Heart right ventricle (tissue), 16 donors: ENCODE results near the gene LANCL1. TPM values are rescaled to one million over a fixed set of nuclear protein-coding genes. Genes with fewer than 3 reads are reported as not detected.
"Not testable (repeated sequence)": the region's sequence is repeated elsewhere in the genome, so short reads cannot be mapped to it uniquely, and the experiment has no call there.

Source experiments
- ATAC-seq, 8 donors: fragments of 200-7000 bp; cut with Tn5 transposase; one replicate each; pipeline ENCODE4 v1.9.1; 2020; ENCODE audit warnings: mild to moderate bottlenecking in 8 of 8, moderate library complexity in 8 of 8, moderate number of reproducible peaks in 1 of 8
- DNase-seq, 2 donors: peaks; one replicate each; pipeline ENCODE4 v3.0.0-alpha.2; 2020
- H3K27ac ChIP-seq, 10 donors: fragments of 200-600 bp; sonication (generic) in 2 of 10; one replicate each; pipeline versions ENCODE4 v1.5.0 to v1.8.0; 2020 to 2022; ENCODE audit warnings: mild to moderate bottlenecking in 3 of 10
- H3K27me3 ChIP-seq, 7 donors: fragments of 200-600 bp; one replicate each; pipeline ENCODE4 v1.8.0; 2021 to 2022; ENCODE audit warnings: mild to moderate bottlenecking in 2 of 7
- H3K36me3 ChIP-seq, 9 donors: fragments of 200-600 bp; sonication (generic) in 1 of 9; one replicate each; pipeline versions ENCODE4 v1.5.0 to v1.8.0; 2020 to 2022; ENCODE audit warnings: mild to moderate bottlenecking in 2 of 9
- H3K4me1 ChIP-seq, 9 donors: fragments of 200-600 bp; sonication (generic) in 1 of 9; one replicate each; pipeline versions ENCODE4 v1.5.0 to v1.8.0; 2020 to 2022; ENCODE audit warnings: mild to moderate bottlenecking in 4 of 9
- H3K4me3 ChIP-seq, 10 donors: fragments of 200-600 bp; sonication (generic) in 2 of 10; one replicate each; pipeline versions ENCODE4 v1.5.0 to v1.8.0; 2020 to 2022; ENCODE audit warnings: mild to moderate bottlenecking in 7 of 10, moderate library complexity in 2 of 10
- H3K9me3 ChIP-seq, 11 donors: fragments of 200-600 bp in 10 of 11; sonication (generic) in 2 of 11; one replicate each; pipeline versions ENCODE4 v1.5.0 to v1.8.0; 2013 to 2022; ENCODE audit warnings: mild to moderate bottlenecking in 2 of 11, control low read depth in 1 of 11, moderate library complexity in 1 of 11
- WGBS, 2 donors: extraction: QIAGEN DNeasy Blood & Tissue Kit; methylation state at CpG; one replicate each; pipeline ENCODE4 v1.1.7; 2013; ENCODE audit warnings: inconsistent platforms in 1 of 2; 5-methylcytosine and 5-hydroxymethylcytosine counted together
- intact Hi-C, 10 donors: fragments of 100-400 bp; cut with DNase I; formaldehyde crosslinking; loops; one replicate each; pipeline versions ENCODE4 v1.11.1 to v1.14.2; 2022
- polyA plus RNA-seq, 2 donors: library from polyadenylated mRNA; stranded (reverse); fragments of 200-250 nt; gene quantifications; one replicate each; pipeline ENCODE4 v1.2.3, GENCODE V29; 2013
- total RNA-seq, 10 donors: library from RNA; stranded (reverse); fragmentation: NEBNext Ultra II Directional in 3 of 10; extraction: Animal tissue kit (Norgen Biotek cat#: 25700) in 3 of 10; gene quantifications; one replicate each; pipeline versions ENCODE4 v1.2.1 to v1.2.4, GENCODE V29; 2021 to 2023
- TF ChIP-seq, protein P1 (sequence below), 9 donors: fragments of 200-600 bp; sonication (generic) in 2 of 9; IDR thresholded peaks; one replicate each; pipeline versions ENCODE4 v1.5.0 to v1.8.0; 2021 to 2022; ENCODE audit warnings: antibody characterized with exemption in 9 of 9, mild to moderate bottlenecking in 5 of 9, moderate library complexity in 1 of 9
- donor health status: Arrhythmogenic right ventricular cardiomyopathy.
- donor health status: ischemic (EF 13 %, LVEDD 7.1; RV severe dilation, severe dysfunction).
- donor health status: healthy with polysubstance abuse.
- donor health status: DM: no; HTN: yes; CAD: no.
- donor health status: DM: no; HTN: no; CAD: no.
- donor health status: ischemic (EF 25% LVEDD 6.9; RV normal size, moderate dysfunction).
- donor health status: ischemic (EF 25% LVEDD 5.7; RV mildly dilated, moderate dysfunction).
- donor health status: healthy.
- donor health status: DM: yes; HTN: yes; CAD: no.
- donor health status: Ischemic cardiomyopathy.
- donor health status: ischemic (EF 35%, LVEDD 5.7; RV mildly dilated, moderate dysfunction).
- donor health status: nonischemic (EF 11% LVEDD 7.7; RV severe dilation, severe dysfunction).
- donor health status: DM: yes; HTN: yes; CAD: no.
- donor health status: PGD.
- donor health status: ischemic (EF 29% LVEDD 5.4; RV normal size, mild dysfunction).
- donor health status: nonischemic (EF 23%, LVEDD 6.1; RV moderate dilation, normal function).

Gene LANCL1
- total and polyA plus RNA-seq, 12 donors: 5.9 to 76.1 (median 58.9) TPM

DNA sequence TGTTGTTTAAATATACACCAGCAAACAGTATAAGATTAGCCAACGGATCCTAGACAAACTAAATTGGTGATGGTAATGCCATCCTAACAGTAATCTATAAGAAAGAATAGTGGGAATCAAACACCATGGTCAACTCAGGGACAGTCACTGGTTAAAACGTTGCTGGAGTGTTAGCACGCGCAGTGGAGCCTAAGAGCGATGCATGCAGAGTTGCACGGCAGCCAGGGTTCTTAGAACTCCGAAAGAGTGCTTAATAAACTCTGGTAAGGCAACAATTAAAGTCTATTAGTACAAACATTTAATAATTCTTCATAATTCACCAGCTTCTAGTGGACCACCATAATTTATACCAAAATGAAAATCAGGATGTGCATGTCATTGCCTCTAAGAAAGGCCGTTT, 22.2 kb downstream of the LANCL1 start:
- H3K9me3 ChIP-seq: peaks cover 0 to 13% (median 4%) of the 10 kb centered on the region in 11 donors
- H3K27me3 ChIP-seq: no peaks in the 10 kb centered on the region
- DNase-seq: no peak
- no peak for ATAC-seq
- WGBS, 2 donors: 88 to 93% methylated on average over 8 of the region's 8 CpGs
- no peak overlapping the region for H3K4me3 ChIP-seq
- H3K4me1 ChIP-seq: no peaks in the 10 kb centered on the region
- TF ChIP-seq, protein P1, sequence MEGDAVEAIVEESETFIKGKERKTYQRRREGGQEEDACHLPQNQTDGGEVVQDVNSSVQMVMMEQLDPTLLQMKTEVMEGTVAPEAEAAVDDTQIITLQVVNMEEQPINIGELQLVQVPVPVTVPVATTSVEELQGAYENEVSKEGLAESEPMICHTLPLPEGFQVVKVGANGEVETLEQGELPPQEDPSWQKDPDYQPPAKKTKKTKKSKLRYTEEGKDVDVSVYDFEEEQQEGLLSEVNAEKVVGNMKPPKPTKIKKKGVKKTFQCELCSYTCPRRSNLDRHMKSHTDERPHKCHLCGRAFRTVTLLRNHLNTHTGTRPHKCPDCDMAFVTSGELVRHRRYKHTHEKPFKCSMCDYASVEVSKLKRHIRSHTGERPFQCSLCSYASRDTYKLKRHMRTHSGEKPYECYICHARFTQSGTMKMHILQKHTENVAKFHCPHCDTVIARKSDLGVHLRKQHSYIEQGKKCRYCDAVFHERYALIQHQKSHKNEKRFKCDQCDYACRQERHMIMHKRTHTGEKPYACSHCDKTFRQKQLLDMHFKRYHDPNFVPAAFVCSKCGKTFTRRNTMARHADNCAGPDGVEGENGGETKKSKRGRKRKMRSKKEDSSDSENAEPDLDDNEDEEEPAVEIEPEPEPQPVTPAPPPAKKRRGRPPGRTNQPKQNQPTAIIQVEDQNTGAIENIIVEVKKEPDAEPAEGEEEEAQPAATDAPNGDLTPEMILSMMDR (IDR thresholded peaks at IDR 0.05): no peak
- H3K27ac ChIP-seq: no peak overlapping the region
- peaks cover 0 to 91% (median 29%) of the 10 kb centered on the region in 9 donors for H3K36me3 ChIP-seq
- intact Hi-C loops: no loop called here

DNA sequence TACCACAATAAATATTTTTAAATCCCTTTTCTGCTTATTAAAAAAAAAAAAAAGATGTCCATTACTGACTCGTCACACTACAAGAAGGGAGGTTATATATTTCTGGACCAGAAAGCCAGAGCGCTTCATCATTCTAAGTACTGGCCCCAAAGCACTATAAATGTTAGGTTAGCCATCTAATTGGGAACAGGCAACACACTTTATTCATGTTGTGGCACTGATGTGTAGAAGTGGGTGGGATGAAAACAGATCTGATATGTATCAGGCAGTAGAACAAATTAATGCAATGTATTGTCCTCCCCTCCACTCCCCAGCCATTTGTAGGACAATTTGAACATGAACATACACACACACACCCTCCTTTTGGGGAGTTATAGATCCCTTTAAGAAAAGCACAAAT, 24.4 kb downstream of the LANCL1 start:
- intact Hi-C loops: no loop called here
- TF ChIP-seq, protein P1 (IDR thresholded peaks at IDR 0.05): no peak
- H3K36me3 ChIP-seq: peaks cover 0 to 71% (median 22%) of the 10 kb centered on the region in 9 donors

GRCh38 chr2:210450942-210451341, 25.6 kb downstream of the LANCL1 start:
- H3K27ac ChIP-seq, H3K4me1 ChIP-seq, ATAC-seq, H3K27me3 ChIP-seq, intact Hi-C loops, H3K4me3 ChIP-seq, DNase-seq: not testable (repeated sequence)
- WGBS, 2 donors: 98% methylated on average over 3 of the region's 3 CpGs
- H3K9me3 ChIP-seq: peaks cover 0 to 35% (median 9%) of the 10 kb centered on the region in 11 donors
- peaks cover 0 to 65% (median 16%) of the 10 kb centered on the region in 9 donors for H3K36me3 ChIP-seq

More for the DNA sequence above, 24.4 kb downstream of the LANCL1 start:
- DNase-seq (no peak), ATAC-seq (no peak)
- Histone ChIP-seq H3K27me3 (no peaks in the 10 kb centered on the region), H3K9me3 (peaks cover 0 to 27% (median 5%) of the 10 kb centered on the region in 11 donors), H3K27ac (no peak overlapping the region), H3K4me3 (no peak overlapping the region), H3K4me1 (no peaks in the 10 kb centered on the region)
- WGBS, 2 donors: 94 to 96% methylated on average over 2 of the region's 2 CpGs

DNA sequence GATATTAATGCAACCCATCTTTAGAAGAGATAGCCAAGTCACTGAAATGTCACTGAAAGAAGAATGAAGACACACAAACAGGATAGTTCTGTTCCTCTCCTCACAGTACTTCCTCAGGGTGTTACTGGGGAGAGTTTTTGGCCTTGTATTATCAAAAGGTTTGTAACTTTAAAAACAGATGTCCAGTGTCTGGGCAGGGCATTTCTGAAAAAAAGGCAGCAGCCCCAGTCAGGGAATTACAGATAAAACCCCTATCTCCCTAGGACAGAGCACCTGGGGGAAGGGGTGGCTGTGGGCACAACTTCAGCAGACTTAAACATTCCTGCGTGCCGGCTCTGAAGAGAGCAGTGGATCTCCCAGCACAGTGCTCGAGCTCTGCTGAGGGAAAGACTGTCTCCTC, 30.8 kb downstream of the LANCL1 start:
- intact Hi-C loops: no loop called here
- no peaks in the 10 kb centered on the region for H3K27me3 ChIP-seq
- no peak for ATAC-seq
- 87 to 91% methylated on average over 3 of the region's 3 CpGs for WGBS, 2 donors
- peaks cover 0 to 35% (median 0%) of the 10 kb centered on the region in 9 donors for H3K36me3 ChIP-seq
- H3K27ac ChIP-seq: no peak overlapping the region
- no peak overlapping the region for H3K4me3 ChIP-seq
- no peak for DNase-seq
- TF ChIP-seq, protein P1 (IDR thresholded peaks at IDR 0.05): no peak
- peaks cover 0 to 31% (median 9%) of the 10 kb centered on the region in 11 donors for H3K9me3 ChIP-seq
- no peaks in the 10 kb centered on the region for H3K4me1 ChIP-seq

DNA sequence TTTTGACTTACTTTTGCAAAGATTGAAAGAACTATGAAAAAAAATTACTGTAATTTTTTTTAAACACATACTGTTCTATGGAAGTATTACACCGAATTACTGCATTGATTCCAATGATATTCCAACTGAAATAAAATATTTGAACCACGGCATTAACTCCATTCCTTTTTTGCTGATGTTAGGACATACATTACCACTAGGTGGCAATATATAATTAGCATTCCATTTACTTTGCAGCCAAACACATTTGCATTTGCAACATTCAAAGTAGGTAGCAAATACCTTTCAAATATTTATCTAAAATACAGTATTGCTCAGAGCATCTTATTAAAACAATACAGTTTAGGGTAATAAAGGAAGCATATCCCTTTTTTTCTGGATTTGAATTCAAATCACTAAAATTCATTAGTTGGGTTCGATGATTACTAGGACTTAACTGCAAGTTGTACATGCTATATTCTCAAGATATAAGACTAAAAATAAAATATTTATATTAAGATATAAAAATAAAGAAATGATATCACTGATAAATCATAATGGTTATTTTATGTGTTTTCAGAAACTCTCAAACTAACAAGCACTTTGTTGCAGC, 31.3 kb downstream of the LANCL1 start:
- Histone ChIP-seq H3K4me1 (no peaks in the 10 kb centered on the region), H3K36me3 (peaks cover 0 to 39% (median 0%) of the 10 kb centered on the region in 9 donors), H3K4me3 (no peak overlapping the region), H3K27me3 (no peaks in the 10 kb centered on the region), H3K27ac (no peak overlapping the region), H3K9me3 (peaks cover 0 to 27% (median 9%) of the 10 kb centered on the region in 11 donors)
- intact Hi-C loops: no loop called here
- TF ChIP-seq, protein P1 (IDR thresholded peaks at IDR 0.05): peak; percentile 38 to 78 (median 71)
- DNase-seq: no peak
- WGBS, 2 donors: 49 to 52% methylated on average over 3 of the region's 3 CpGs
- no peak for ATAC-seq
